ENCODE results near the gene GNB1.

GNB1 gene

GRCh38 chr1:1894354-1895059 lies 3.6 kb upstream of the GNB1 start:
- TF ChIP-seq, protein P1, sequence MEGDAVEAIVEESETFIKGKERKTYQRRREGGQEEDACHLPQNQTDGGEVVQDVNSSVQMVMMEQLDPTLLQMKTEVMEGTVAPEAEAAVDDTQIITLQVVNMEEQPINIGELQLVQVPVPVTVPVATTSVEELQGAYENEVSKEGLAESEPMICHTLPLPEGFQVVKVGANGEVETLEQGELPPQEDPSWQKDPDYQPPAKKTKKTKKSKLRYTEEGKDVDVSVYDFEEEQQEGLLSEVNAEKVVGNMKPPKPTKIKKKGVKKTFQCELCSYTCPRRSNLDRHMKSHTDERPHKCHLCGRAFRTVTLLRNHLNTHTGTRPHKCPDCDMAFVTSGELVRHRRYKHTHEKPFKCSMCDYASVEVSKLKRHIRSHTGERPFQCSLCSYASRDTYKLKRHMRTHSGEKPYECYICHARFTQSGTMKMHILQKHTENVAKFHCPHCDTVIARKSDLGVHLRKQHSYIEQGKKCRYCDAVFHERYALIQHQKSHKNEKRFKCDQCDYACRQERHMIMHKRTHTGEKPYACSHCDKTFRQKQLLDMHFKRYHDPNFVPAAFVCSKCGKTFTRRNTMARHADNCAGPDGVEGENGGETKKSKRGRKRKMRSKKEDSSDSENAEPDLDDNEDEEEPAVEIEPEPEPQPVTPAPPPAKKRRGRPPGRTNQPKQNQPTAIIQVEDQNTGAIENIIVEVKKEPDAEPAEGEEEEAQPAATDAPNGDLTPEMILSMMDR (IDR thresholded peaks at IDR 0.05; ENCODE audit: low read depth, low read length, missing control alignments): no peak
- in situ Hi-C loops (cut with HindIII; ENCODE audit: low pct_ligation_motif_present, low sequenced_read_pairs): no loop called here
- no peaks in the 10 kb centered on the region for H3K36me3 ChIP-seq (replicated peaks)
- H3K27me3 ChIP-seq (replicated peaks): no peaks in the 10 kb centered on the region
- DNase-seq: no peak
- H3K27ac ChIP-seq: no peak overlapping the region
- H3K4me3 ChIP-seq (ENCODE audit: low read depth, low read length): no peak overlapping the region

- Histone ChIP-seq H3K36me3 (replicated peaks) (no peaks in the 10 kb centered on the region), H3K27me3 (replicated peaks) (no peaks in the 10 kb centered on the region), H3K4me3 (ENCODE audit: low read depth, low read length) (no peak overlapping the region), H3K27ac (no peak overlapping the region)
- TF ChIP-seq, protein P1 (IDR thresholded peaks at IDR 0.05; ENCODE audit: low read depth, low read length, missing control alignments): no peak
- in situ Hi-C loops (cut with HindIII; ENCODE audit: low pct_ligation_motif_present, low sequenced_read_pairs): no loop called here
- DNase-seq: no peak
These were observed 3.1 kb upstream of the GNB1 start for GRCh38 chr1:1893997-1894353.

DNA sequence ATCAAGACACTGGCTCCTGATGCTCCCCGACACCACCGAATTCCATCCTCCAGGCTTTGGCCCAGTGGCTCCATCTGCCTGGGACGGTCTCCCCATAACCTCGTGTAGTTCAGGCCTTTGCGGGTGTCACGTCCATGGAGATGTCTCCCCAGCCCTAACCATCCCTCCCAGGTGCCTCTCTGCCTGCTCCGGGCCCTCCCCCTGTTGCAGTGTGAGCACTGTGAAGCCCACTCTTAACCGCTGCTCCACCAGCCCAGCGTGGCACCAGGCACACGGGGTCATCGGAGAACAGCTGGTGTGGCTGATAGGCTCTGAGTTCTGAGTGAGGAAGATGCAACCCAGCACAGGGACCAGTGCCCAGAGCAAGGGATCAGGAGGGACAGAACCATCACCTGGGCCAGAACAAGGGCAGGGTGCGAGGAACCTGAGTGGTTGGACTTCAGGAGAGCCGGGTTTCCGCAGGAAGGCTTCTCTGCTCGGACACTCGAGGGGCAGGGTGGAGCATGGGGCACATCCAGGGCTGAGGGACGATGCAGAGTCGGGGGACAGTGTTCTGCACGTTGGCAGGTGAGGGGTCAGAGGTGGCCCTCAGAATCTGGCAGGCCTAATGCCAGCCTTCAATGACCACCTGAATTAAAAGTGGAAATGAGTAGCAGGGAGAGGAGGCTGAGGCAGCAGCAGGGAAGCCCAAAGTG lies 2.6 kb upstream of the GNB1 start:
- in situ Hi-C loops (cut with HindIII; ENCODE audit: low pct_ligation_motif_present, low sequenced_read_pairs): no loop called here
- no peaks in the 10 kb centered on the region for H3K36me3 ChIP-seq (replicated peaks)
- H3K27me3 ChIP-seq (replicated peaks): no peaks in the 10 kb centered on the region
- TF ChIP-seq, protein P1 (IDR thresholded peaks at IDR 0.05; ENCODE audit: low read depth, low read length, missing control alignments): no peak
- no peak overlapping the region for H3K4me3 ChIP-seq (ENCODE audit: low read depth, low read length)
- DNase-seq: no peak
- H3K27ac ChIP-seq: no peak overlapping the region

DNA sequence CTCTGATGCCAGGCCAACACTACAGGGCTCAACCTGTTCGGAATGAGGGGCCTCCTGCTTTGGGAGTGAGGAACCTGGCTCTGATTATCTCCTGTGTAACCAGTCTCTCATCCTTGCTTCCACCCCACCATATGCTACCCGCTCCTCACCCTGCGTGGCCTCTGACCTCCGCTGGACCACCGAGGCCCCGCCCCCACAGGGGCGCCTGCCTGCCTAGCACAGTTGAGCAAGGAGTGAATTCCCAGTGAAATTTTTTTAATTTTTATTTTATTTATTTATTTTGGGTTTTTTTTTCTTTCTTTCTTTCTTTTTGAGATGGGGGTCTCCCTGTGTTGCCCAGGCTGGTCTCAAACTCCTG lies 1.9 kb upstream of the GNB1 start:
- H3K27ac ChIP-seq: no peak overlapping the region
- no peak overlapping the region for H3K4me3 ChIP-seq (ENCODE audit: low read depth, low read length)
- no peaks in the 10 kb centered on the region for H3K36me3 ChIP-seq (replicated peaks)
- TF ChIP-seq, protein P1 (IDR thresholded peaks at IDR 0.05; ENCODE audit: low read depth, low read length, missing control alignments): no peak
- DNase-seq: no peak
- H3K27me3 ChIP-seq (replicated peaks): no peaks in the 10 kb centered on the region
- in situ Hi-C loops (cut with HindIII; ENCODE audit: low pct_ligation_motif_present, low sequenced_read_pairs): no loop called here

- Histone ChIP-seq H3K36me3 (replicated peaks) (no peaks in the 10 kb centered on the region), H3K4me3 (ENCODE audit: low read depth, low read length) (peak overlapping the region; percentile 79), H3K27me3 (replicated peaks) (no peaks in the 10 kb centered on the region), H3K27ac (no peak overlapping the region)
- in situ Hi-C loops (cut with HindIII; ENCODE audit: low pct_ligation_motif_present, low sequenced_read_pairs): no loop called here
- no peak for DNase-seq
- TF ChIP-seq, protein P1 (IDR thresholded peaks at IDR 0.05; ENCODE audit: low read depth, low read length, missing control alignments): no peak
These were observed 1.3 kb upstream of the GNB1 start for GRCh38 chr1:1892079-1892762.
